GM18505 (cell line): Measurements from ENCODE around the gene CLEC11A.
A peak's percentile ranks its signal among the peaks of the same experiment; 100 is the strongest.

ENCODE experiments used
- ATAC-seq: cut with Tn5 transposase; IDR thresholded peaks from one replicate; pipeline ENCODE4 v1.9.1; 2021; ENCODE audit not compliant: unreplicated experiment
- POLR2A ChIP-seq: IDR thresholded peaks from 4 replicates; pipeline ENCODE4 v1.6.1; 2011; ENCODE audit warnings: borderline replicate concordance; ENCODE audit not compliant: insufficient read depth, insufficient read length; ENCODE audit errors: extremely low read depth

CLEC11A gene

GRCh38 chr19:50723069-50723468 lies at the start of gene CLEC11A:
Gene CLEC11A (plus strand): TSS chr19:50723364. CDS start chr19:50723526, 162 bp downstream.
- no peak for ATAC-seq
- TF ChIP-seq POLR2A = no peak

- TF ChIP-seq POLR2A = no peak
- no peak for ATAC-seq
Measured at GRCh38 chr19:50676625-50677197, 46.5 kb upstream of the CLEC11A start.

GRCh38 chr19:50677636-50678035 lies 45.5 kb upstream of the CLEC11A start:
- ATAC-seq = no peak
- no peak for TF ChIP-seq POLR2A

GRCh38 chr19:50678323-50678722 lies 44.8 kb upstream of the CLEC11A start:
- no peak for TF ChIP-seq POLR2A
- ATAC-seq = no peak

- TF ChIP-seq POLR2A = no peak
- peak; percentile 81 for ATAC-seq
Measured at GRCh38 chr19:50679177-50680125, 43.7 kb upstream of the CLEC11A start.

GRCh38 chr19:50686310-50687032 lies 36.7 kb upstream of the CLEC11A start:
- ATAC-seq = no peak

GRCh38 chr19:50688766-50689165 lies 34.4 kb upstream of the CLEC11A start:
- no peak for ATAC-seq
- no peak for TF ChIP-seq POLR2A

More at GRCh38 chr19:50686310-50687032, 36.7 kb upstream of the CLEC11A start:
- no peak for TF ChIP-seq POLR2A

- no peak for ATAC-seq
- no peak for TF ChIP-seq POLR2A
Measured at GRCh38 chr19:50690439-50690838, 32.7 kb upstream of the CLEC11A start.

- ATAC-seq = no peak
- no peak for TF ChIP-seq POLR2A
Measured at GRCh38 chr19:50693064-50693975, 29.8 kb upstream of the CLEC11A start.

- no peak for TF ChIP-seq POLR2A
- ATAC-seq = no peak
Measured at GRCh38 chr19:50694815-50695145, 28.4 kb upstream of the CLEC11A start.

- ATAC-seq = no peak
- no peak for TF ChIP-seq POLR2A
Measured at GRCh38 chr19:50695251-50696093, 27.7 kb upstream of the CLEC11A start.

GRCh38 chr19:50696094-50696483 lies 27.1 kb upstream of the CLEC11A start:
- no peak for TF ChIP-seq POLR2A
- ATAC-seq = no peak
